ENCODE results near the gene BRICD5. TPM values are rescaled to one million over a fixed set of nuclear protein-coding genes. Genes with fewer than 3 reads are reported as not detected.

BRICD5 gene
- total and polyA plus RNA-seq, 9 donors = 3.9 to 11.0 (median 6.6) TPM

DNA sequence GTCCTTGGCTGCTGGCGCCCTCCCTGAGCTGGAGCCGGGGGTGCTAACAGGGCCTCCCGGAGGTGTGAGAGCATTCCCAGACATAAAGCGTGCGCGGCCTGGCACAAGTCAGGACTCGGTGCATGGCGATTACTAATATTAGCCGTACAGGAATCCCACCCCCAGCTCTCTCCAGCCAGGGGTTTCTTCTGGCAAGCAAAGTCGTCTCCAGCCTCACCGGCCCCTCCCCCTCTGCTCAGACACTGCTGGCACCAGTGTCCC is 19.3 kb downstream of the BRICD5 start:
- H3K27me3 ChIP-seq (ENCODE audit: control insufficient read depth, insufficient read depth, low read length) = peaks cover 25% of the 10 kb centered on the region
- no peak overlapping the region for H3K4me3 ChIP-seq (ENCODE audit: low read length)
- H3K4me1 ChIP-seq (ENCODE audit: control insufficient read depth, insufficient read depth, low read length) = peaks cover 18% of the 10 kb centered on the region
- 66% methylated on average over 11 of the region's 11 CpGs for WGBS (ENCODE audit: insufficient coverage)
- H3K27ac ChIP-seq (ENCODE audit: low read length) = no peak overlapping the region
- no peaks in the 10 kb centered on the region for H3K36me3 ChIP-seq (ENCODE audit: control insufficient read depth, insufficient read depth, low read length)
- no peak for DNase-seq
- no peaks in the 10 kb centered on the region for H3K9me3 ChIP-seq (replicated peaks; ENCODE audit: control insufficient read depth, low read depth, low read length)

DNA sequence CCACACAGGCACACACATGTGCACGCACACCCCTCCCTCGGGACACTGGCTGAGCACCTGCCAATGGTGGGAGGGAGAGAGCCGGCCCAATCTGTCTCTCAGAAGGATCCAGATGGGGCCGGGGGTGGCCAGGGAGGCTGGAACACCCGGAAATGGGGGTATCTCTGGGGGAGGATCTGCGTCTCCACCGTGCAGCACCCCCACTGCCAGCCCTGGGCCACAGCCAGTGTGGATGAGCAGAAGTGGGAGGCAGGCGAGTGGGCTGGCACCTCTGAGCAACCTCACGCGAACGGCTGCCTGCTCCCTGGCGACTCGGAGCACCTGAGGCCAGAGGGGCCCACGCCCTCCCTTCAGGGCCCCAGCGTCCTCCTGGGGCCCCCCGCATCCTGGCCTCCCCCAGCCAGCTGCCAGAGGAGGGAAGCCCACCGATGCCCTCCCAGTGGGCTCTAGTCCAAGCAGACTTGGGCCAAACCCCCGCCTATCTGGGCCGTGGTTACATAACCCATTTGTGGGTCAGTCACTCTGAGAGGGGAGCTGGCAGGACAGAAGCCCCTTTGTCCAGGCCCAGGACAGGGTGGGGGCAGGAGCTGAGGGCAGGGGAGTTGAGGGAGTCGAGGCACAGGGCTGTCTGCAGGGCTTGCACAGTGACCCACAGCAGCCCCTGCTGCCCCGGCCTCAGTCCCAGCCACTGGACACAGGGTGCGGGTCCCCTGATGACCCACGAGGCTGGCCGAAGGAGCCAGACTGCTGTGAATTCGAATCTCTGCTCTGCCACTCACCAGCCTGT is 19.8 kb downstream of the BRICD5 start:
- no peak for DNase-seq
- Histone ChIP-seq H3K4me3 (ENCODE audit: low read length) (no peak overlapping the region), H3K36me3 (ENCODE audit: control insufficient read depth, insufficient read depth, low read length) (peaks cover 3% of the 10 kb centered on the region), H3K9me3 (replicated peaks; ENCODE audit: control insufficient read depth, low read depth, low read length) (no peaks in the 10 kb centered on the region), H3K4me1 (ENCODE audit: control insufficient read depth, insufficient read depth, low read length) (peaks cover 17% of the 10 kb centered on the region), H3K27me3 (ENCODE audit: control insufficient read depth, insufficient read depth, low read length) (peaks cover 24% of the 10 kb centered on the region), H3K27ac (ENCODE audit: low read length) (no peak overlapping the region)
- WGBS (ENCODE audit: insufficient coverage) = 63% methylated on average over 20 of the region's 25 CpGs

DNA sequence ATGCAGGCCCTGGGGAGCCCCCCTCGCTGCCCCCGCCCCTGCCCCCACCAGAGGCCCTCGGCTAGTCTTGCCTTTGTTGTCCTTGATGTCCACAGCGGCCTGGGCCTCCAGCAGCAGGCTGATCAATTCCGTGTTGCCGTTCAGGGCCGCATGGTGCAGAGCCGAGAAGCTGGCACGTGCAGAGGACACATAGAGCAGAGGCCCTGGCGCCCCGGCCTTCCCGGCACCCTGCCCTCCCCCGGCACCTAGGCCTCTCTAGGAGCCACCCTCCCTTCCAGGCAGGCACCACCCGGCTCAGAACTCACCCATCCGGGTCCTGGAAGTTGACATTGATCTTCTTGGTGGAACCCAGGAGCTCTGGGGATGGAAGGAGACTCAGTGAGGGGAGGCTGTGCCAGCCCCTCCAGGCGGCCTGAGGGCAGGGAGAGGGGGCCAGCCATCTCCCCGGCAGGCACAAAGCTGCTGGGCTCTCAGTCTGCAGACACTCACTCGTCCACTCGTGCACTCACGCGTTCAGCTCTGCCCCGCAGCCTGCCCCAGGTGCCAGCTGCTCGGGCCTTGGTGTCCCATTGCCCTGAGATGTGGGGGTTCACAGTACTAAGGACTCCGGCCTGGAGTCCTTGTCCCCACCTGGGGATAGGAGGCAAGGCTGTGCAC is 20.5 kb downstream of the BRICD5 start:
- peaks cover 17% of the 10 kb centered on the region for H3K27me3 ChIP-seq (ENCODE audit: control insufficient read depth, insufficient read depth, low read length)
- peaks cover 10% of the 10 kb centered on the region for H3K4me1 ChIP-seq (ENCODE audit: control insufficient read depth, insufficient read depth, low read length)
- H3K4me3 ChIP-seq (ENCODE audit: low read length) = no peak overlapping the region
- H3K27ac ChIP-seq (ENCODE audit: low read length) = no peak overlapping the region
- H3K36me3 ChIP-seq (ENCODE audit: control insufficient read depth, insufficient read depth, low read length) = peaks cover 3% of the 10 kb centered on the region
- 67% methylated on average over 15 of the region's 24 CpGs for WGBS (ENCODE audit: insufficient coverage)
- H3K9me3 ChIP-seq (replicated peaks; ENCODE audit: control insufficient read depth, low read depth, low read length) = no peaks in the 10 kb centered on the region
- no peak for DNase-seq

DNA sequence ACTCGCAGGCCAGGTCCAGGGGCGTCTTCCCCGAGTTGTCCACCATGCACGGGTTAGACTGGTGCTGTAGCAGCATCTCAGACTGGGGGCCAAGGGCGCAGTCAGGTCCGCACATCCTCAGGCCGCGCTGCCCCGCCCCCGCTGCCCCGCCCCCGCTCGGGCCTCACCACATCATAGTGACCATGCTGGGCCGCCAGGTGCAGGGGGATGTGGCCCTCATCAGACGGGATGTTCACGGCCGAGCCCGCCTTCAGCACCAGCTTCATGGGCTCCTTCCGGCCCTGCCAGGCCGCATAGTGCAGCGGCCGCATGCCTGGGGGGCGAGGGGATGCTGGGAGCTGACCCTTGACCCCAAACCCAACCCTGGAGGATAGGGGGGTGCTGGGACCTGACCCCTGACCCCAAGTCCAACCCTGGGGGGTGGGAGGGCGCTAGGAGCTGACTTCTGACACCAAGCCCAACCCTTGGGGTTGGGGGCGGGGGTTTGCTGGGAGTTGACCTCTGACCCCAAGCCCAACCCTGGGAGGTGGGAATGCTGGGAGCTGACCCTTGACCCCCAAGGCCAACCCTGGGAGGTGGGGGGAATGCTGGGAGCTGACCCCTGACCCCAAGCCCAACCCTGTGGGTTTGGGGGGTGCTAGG is 21.3 kb downstream of the BRICD5 start:
- WGBS (ENCODE audit: insufficient coverage) = 87% methylated on average over 16 of the region's 25 CpGs
- Histone ChIP-seq H3K4me1 (ENCODE audit: control insufficient read depth, insufficient read depth, low read length) (peaks cover 2% of the 10 kb centered on the region), H3K27me3 (ENCODE audit: control insufficient read depth, insufficient read depth, low read length) (peaks cover 9% of the 10 kb centered on the region), H3K36me3 (ENCODE audit: control insufficient read depth, insufficient read depth, low read length) (peaks cover 3% of the 10 kb centered on the region), H3K27ac (ENCODE audit: low read length) (no peak overlapping the region), H3K4me3 (ENCODE audit: low read length) (no peak overlapping the region), H3K9me3 (replicated peaks; ENCODE audit: control insufficient read depth, low read depth, low read length) (no peaks in the 10 kb centered on the region)
- no peak for DNase-seq

DNA sequence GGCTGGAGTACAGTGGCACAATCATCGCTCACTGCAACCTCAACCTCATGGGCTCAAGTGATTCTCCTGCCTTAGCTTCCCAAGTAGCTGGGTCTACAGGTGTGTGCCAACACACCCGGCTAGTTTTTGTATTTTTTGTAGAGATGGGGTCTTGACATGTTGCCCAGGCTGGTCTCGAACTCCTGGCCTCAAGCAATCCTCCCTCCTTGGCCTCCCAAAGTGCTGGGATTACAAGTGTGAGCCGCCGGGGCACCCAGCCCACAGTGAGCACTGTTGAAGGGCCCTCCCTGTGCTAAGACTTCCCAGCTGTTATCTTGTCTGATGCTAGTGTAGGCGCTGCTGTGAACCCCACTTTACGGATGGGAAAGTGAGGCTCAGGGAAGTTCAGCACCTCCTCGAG is 22.3 kb downstream of the BRICD5 start:
- no peaks in the 10 kb centered on the region for H3K9me3 ChIP-seq (replicated peaks; ENCODE audit: control insufficient read depth, low read depth, low read length)
- H3K27me3 ChIP-seq (ENCODE audit: control insufficient read depth, insufficient read depth, low read length) = peaks cover under 1% of the 10 kb centered on the region
- DNase-seq = no peak
- H3K36me3 ChIP-seq (ENCODE audit: control insufficient read depth, insufficient read depth, low read length) = peaks cover 3% of the 10 kb centered on the region
- WGBS (ENCODE audit: insufficient coverage) = 94% methylated on average over 6 of the region's 8 CpGs
- no peak overlapping the region for H3K27ac ChIP-seq (ENCODE audit: low read length)
- no peaks in the 10 kb centered on the region for H3K4me1 ChIP-seq (ENCODE audit: control insufficient read depth, insufficient read depth, low read length)
- no peak overlapping the region for H3K4me3 ChIP-seq (ENCODE audit: low read length)

DNA sequence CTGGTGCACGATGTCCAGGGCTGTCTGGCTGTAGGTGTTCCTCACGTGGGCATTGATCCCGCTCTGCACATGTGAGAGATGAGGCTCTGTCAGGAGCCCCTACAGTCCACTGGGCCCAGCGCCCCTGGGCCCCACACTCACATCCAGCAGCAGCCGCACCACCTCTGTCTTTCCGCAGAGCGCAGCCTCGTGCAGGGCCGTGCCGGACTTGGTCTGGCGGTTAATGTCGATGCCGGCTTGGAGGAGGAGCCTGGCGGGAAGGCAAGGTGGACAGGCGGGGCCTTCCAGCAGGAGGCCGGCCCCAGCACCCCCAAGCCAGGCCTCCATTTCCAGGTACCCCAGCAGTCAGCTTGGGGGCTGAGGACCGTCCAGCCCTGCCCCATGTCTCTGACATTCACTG is 23.5 kb downstream of the BRICD5 start:
- WGBS (ENCODE audit: insufficient coverage) = 59% methylated on average over 16 of the region's 17 CpGs
- H3K9me3 ChIP-seq (replicated peaks; ENCODE audit: control insufficient read depth, low read depth, low read length) = no peaks in the 10 kb centered on the region
- H3K27me3 ChIP-seq (ENCODE audit: control insufficient read depth, insufficient read depth, low read length) = no peaks in the 10 kb centered on the region
- H3K4me1 ChIP-seq (ENCODE audit: control insufficient read depth, insufficient read depth, low read length) = no peaks in the 10 kb centered on the region
- H3K4me3 ChIP-seq (ENCODE audit: low read length) = no peak overlapping the region
- no peak for DNase-seq
- peaks cover 3% of the 10 kb centered on the region for H3K36me3 ChIP-seq (ENCODE audit: control insufficient read depth, insufficient read depth, low read length)
- no peak overlapping the region for H3K27ac ChIP-seq (ENCODE audit: low read length)

DNA sequence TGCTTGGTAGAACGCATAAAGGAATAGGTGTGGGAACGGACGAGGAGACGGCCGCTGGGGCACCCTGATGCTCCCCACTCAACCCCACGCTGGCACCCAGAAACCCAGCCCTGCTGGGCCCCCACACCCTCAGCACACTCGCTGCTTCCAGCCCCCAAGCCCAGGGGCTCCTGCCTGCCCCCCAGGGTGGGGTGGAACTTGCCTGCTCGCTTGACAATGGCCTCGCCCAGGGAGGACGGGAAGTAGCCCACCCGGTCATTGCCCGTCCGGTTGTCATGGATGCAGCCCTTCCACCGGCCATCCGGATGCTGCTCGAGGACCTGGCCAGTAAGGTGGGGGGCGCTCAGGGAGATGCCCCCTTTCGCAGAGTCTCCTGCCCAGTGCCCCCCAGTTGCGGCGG is 24.2 kb downstream of the BRICD5 start:
- H3K27ac ChIP-seq (ENCODE audit: low read length) = no peak overlapping the region
- peaks cover 3% of the 10 kb centered on the region for H3K36me3 ChIP-seq (ENCODE audit: control insufficient read depth, insufficient read depth, low read length)
- no peaks in the 10 kb centered on the region for H3K27me3 ChIP-seq (ENCODE audit: control insufficient read depth, insufficient read depth, low read length)
- H3K9me3 ChIP-seq (replicated peaks; ENCODE audit: control insufficient read depth, low read depth, low read length) = no peaks in the 10 kb centered on the region
- no peaks in the 10 kb centered on the region for H3K4me1 ChIP-seq (ENCODE audit: control insufficient read depth, insufficient read depth, low read length)
- 82% methylated on average over 17 of the region's 20 CpGs for WGBS (ENCODE audit: insufficient coverage)
- no peak for DNase-seq
- no peak overlapping the region for H3K4me3 ChIP-seq (ENCODE audit: low read length)

DNA sequence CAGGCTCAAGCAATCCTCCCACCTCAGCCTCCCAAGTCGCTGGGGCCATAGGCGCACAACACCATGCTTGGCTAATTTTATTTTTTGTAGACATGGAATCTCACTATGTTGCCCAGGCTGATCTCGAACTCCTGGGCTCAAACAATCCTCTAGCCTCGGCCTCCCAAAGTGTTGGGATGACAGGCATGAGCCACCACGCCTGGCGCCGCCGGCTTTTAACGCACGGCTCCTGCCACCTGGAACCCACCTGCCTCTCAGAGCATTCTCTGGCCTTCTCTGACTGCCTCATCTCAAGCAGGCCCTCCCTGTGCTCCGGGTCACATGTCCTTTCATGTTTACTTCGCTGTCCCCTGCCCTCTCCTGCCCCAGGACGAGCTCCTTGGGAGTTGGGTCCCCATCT is 24.6 kb downstream of the BRICD5 start:
- H3K36me3 ChIP-seq (ENCODE audit: control insufficient read depth, insufficient read depth, low read length) = peaks cover 3% of the 10 kb centered on the region
- no peaks in the 10 kb centered on the region for H3K9me3 ChIP-seq (replicated peaks; ENCODE audit: control insufficient read depth, low read depth, low read length)
- no peak overlapping the region for H3K4me3 ChIP-seq (ENCODE audit: low read length)
- no peaks in the 10 kb centered on the region for H3K4me1 ChIP-seq (ENCODE audit: control insufficient read depth, insufficient read depth, low read length)
- no peak for DNase-seq
- 79% methylated on average over 11 of the region's 13 CpGs for WGBS (ENCODE audit: insufficient coverage)
- no peak overlapping the region for H3K27ac ChIP-seq (ENCODE audit: low read length)
- no peaks in the 10 kb centered on the region for H3K27me3 ChIP-seq (ENCODE audit: control insufficient read depth, insufficient read depth, low read length)

DNA sequence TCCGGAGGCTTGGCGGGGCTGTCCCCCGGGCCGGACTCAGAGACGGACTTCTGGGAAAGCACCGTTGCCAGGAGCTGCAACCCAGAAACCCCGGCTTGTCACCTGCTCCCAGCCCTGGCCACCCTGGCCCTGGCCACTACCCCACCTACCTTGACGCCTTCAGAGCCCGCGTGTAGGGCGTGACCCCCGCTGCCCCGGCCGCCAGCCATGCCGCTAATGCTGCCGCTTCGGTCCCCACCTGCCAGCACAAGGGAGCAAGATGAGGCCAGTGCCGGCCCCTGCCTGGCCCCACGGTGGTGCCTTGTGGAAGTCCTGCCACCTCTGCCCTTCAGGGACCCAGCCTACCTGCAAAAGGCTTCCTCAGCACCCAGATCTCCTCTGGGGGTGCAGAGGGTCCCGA is 25.7 kb downstream of the BRICD5 start:
- H3K9me3 ChIP-seq (replicated peaks; ENCODE audit: control insufficient read depth, low read depth, low read length) = no peaks in the 10 kb centered on the region
- no peak overlapping the region for H3K4me3 ChIP-seq (ENCODE audit: low read length)
- H3K27ac ChIP-seq (ENCODE audit: low read length) = no peak overlapping the region
- no peak for DNase-seq
- no peaks in the 10 kb centered on the region for H3K4me1 ChIP-seq (ENCODE audit: control insufficient read depth, insufficient read depth, low read length)
- no peaks in the 10 kb centered on the region for H3K27me3 ChIP-seq (ENCODE audit: control insufficient read depth, insufficient read depth, low read length)
- peaks cover 3% of the 10 kb centered on the region for H3K36me3 ChIP-seq (ENCODE audit: control insufficient read depth, insufficient read depth, low read length)
- WGBS (ENCODE audit: insufficient coverage) = 84% methylated on average over 20 of the region's 20 CpGs

DNA sequence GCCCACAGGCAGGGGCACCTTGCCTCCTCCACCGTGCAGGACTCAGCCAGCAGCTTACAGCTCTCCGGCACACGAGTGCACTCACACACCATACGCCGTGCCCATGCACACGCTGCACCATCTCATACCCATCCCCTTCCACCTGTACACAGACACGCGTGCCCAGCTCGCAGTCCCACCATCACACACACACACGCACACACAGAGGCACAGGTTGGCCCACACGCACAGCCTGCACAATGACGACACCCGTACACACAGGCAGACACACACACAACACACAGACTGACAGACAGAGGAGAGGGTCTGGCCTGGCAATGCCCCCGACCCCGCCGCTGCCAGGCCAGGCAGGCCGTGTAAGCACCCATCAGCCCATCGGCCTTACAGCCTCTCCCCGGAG is 26.3 kb downstream of the BRICD5 start:
- H3K27ac ChIP-seq (ENCODE audit: low read length) = no peak overlapping the region
- DNase-seq = no peak
- no peak overlapping the region for H3K4me3 ChIP-seq (ENCODE audit: low read length)
- no peaks in the 10 kb centered on the region for H3K9me3 ChIP-seq (replicated peaks; ENCODE audit: control insufficient read depth, low read depth, low read length)
- H3K27me3 ChIP-seq (ENCODE audit: control insufficient read depth, insufficient read depth, low read length) = no peaks in the 10 kb centered on the region
- H3K36me3 ChIP-seq (ENCODE audit: control insufficient read depth, insufficient read depth, low read length) = peaks cover 3% of the 10 kb centered on the region
- no peaks in the 10 kb centered on the region for H3K4me1 ChIP-seq (ENCODE audit: control insufficient read depth, insufficient read depth, low read length)
- WGBS (ENCODE audit: insufficient coverage) = 89% methylated on average over 12 of the region's 19 CpGs

Data from muscle of leg (tissue), 11 donors.